BE2C (cell line): Measurements from ENCODE around the gene OR13C2.
"Not testable (repeated sequence)": the region's sequence is repeated elsewhere in the genome, so short reads cannot be mapped to it uniquely, and the experiment has no call there.

Experiments used
- DNase-seq: peaks from one replicate; pipeline ENCODE4 v3.0.0-alpha.2; 2020
- H3K27me3 ChIP-seq: fragments of 250-450 bp; sonication (Bioruptor Pico); 2 replicates; pipeline ENCODE4 v1.5.1; 2020; ENCODE audit warnings: mild to moderate bottlenecking
- H3K36me3 ChIP-seq: fragments of 250-450 bp; sonication (Bioruptor Pico); 2 replicates; pipeline ENCODE4 v1.5.1; 2020; ENCODE audit warnings: mild to moderate bottlenecking
- H3K4me1 ChIP-seq: fragments of 250-450 bp; sonication (Bioruptor Pico); 2 replicates; pipeline ENCODE4 v1.5.1; 2020
- H3K4me3 ChIP-seq: 2 replicates; pipeline ENCODE4 v1.5.1; 2011; ENCODE audit warnings: low read depth, low read length
- H3K9me3 ChIP-seq: fragments of 250-450 bp; sonication (Bioruptor Pico); 2 replicates; pipeline ENCODE4 v1.5.1; 2020
- TF ChIP-seq, protein P1 (sequence below): IDR thresholded peaks from 2 replicates; pipeline ENCODE4 v1.5.1; 2012; ENCODE audit warnings: mild to moderate bottlenecking, low read depth, low read length

The OR13C2 gene

GRCh38 chr9:104608336-104608735 lies 2.9 kb upstream of the OR13C2 start:
- H3K4me3 ChIP-seq = no peak overlapping the region
- no peaks in the 10 kb centered on the region for H3K4me1 ChIP-seq
- TF ChIP-seq, protein P1, sequence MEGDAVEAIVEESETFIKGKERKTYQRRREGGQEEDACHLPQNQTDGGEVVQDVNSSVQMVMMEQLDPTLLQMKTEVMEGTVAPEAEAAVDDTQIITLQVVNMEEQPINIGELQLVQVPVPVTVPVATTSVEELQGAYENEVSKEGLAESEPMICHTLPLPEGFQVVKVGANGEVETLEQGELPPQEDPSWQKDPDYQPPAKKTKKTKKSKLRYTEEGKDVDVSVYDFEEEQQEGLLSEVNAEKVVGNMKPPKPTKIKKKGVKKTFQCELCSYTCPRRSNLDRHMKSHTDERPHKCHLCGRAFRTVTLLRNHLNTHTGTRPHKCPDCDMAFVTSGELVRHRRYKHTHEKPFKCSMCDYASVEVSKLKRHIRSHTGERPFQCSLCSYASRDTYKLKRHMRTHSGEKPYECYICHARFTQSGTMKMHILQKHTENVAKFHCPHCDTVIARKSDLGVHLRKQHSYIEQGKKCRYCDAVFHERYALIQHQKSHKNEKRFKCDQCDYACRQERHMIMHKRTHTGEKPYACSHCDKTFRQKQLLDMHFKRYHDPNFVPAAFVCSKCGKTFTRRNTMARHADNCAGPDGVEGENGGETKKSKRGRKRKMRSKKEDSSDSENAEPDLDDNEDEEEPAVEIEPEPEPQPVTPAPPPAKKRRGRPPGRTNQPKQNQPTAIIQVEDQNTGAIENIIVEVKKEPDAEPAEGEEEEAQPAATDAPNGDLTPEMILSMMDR = no peak
- no peaks in the 10 kb centered on the region for H3K9me3 ChIP-seq
- H3K27me3 ChIP-seq = no peaks in the 10 kb centered on the region
- H3K36me3 ChIP-seq = no peaks in the 10 kb centered on the region
- DNase-seq = no peak

DNA sequence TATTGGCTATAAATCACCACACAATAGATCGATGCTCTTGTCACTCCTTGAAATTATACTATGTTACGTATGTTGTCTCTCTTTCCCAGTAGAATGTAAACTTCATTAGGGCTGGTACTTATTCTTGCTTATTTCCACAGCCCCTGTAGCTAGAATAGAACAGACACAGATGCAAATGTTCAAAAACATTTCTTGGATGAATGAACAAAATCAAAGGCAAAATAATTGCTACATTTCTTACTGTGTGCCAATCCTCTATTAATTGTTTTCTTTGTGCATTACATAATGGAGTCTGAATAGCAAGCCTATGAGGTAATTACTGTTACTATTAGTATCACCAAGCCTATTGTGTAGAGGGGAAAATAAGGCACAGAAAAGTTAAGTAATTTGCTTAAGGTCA lies 725 bp upstream of the OR13C2 start:
- Histone ChIP-seq H3K4me1 (no peaks in the 10 kb centered on the region), H3K36me3 (no peaks in the 10 kb centered on the region), H3K4me3 (no peak overlapping the region), H3K27me3 (no peaks in the 10 kb centered on the region), H3K9me3 (no peaks in the 10 kb centered on the region)
- TF ChIP-seq, protein P1 = no peak
- no peak for DNase-seq

GRCh38 chr9:104604801-104605200 lies 626 bp downstream of the OR13C2 start:
- TF ChIP-seq, protein P1 = no peak
- H3K36me3 ChIP-seq = no peaks in the 10 kb centered on the region
- H3K4me3 ChIP-seq = no peak overlapping the region
- no peaks in the 10 kb centered on the region for H3K4me1 ChIP-seq
- no peaks in the 10 kb centered on the region for H3K9me3 ChIP-seq
- no peaks in the 10 kb centered on the region for H3K27me3 ChIP-seq
- no peak for DNase-seq

DNA sequence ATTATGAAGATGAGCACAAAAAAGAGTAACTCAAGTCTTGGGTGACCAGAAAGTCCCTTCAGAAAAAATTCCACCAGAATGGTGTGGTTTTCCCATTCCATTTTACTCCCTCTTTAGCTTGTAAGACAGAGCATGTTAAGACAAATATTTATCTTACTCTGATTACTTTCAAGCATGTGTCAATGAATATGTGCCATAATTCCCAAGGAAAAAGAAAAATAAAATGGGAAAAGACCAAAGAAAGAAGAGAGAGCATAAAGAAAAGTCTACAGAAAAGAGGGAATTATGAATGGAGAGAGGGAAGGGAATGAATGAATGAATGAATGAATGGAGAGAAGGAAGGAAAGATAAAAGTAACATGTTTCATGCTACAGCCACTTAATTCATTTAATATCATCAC lies 6.1 kb downstream of the OR13C2 start, which contains the start of gene OR13C5:
Gene OR13C5 (minus strand): TSS at position 101 of the 400 bp plus-strand sequence. CDS start 0 bp downstream, at position 101.
- not testable (repeated sequence) for DNase-seq, H3K27me3 ChIP-seq, H3K9me3 ChIP-seq, H3K4me3 ChIP-seq, H3K36me3 ChIP-seq, H3K4me1 ChIP-seq

DNA sequence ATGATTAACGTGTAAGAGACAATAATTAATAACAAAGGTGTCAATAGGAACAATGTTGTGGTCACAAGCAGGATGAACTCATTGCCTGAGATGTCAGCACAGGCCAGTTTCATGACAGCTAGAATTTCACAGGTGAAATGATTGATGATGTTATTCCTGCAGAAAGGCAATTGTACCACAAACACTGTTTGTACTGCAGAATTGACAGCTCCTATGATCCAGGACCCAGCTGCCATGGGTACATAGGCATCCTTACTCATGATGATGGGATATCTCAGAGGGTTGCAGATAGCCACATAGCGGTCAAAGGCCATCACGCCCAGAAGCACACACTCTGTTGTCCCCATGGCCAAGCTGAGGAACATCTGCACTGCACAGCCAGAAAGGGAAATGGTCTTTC lies 6.7 kb downstream of the OR13C2 start:
- H3K4me3 ChIP-seq, H3K27me3 ChIP-seq, DNase-seq, H3K36me3 ChIP-seq, H3K9me3 ChIP-seq, H3K4me1 ChIP-seq: not testable (repeated sequence)

DNA sequence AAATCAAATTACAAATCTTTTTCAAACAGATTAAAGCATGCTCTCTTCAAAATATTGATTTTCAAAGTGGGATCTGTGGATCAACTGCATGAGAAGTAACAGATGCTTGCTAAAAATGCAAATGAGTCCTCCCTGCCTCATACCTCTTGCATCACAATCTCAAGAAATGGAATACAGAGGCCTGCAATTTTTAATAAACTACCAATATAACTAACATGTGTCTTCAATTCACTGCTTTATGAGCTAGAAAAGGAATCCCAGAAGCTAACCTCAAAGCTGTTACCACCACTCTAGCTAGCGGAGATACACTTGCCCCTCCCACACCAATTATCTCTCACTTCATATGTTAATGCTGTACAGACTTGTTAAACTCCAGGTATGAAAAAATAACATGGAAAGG lies 15.8 kb downstream of the OR13C2 start:
- DNase-seq = no peak
- H3K4me3 ChIP-seq = no peak overlapping the region
- H3K36me3 ChIP-seq = no peaks in the 10 kb centered on the region
- TF ChIP-seq, protein P1 = no peak
- no peaks in the 10 kb centered on the region for H3K4me1 ChIP-seq
- no peaks in the 10 kb centered on the region for H3K27me3 ChIP-seq
- H3K9me3 ChIP-seq = no peaks in the 10 kb centered on the region

GRCh38 chr9:104586496-104587180 lies 18.8 kb downstream of the OR13C2 start:
- H3K36me3 ChIP-seq = no peaks in the 10 kb centered on the region
- DNase-seq = no peak
- no peaks in the 10 kb centered on the region for H3K9me3 ChIP-seq
- TF ChIP-seq, protein P1 = no peak
- no peaks in the 10 kb centered on the region for H3K27me3 ChIP-seq
- no peaks in the 10 kb centered on the region for H3K4me1 ChIP-seq
- H3K4me3 ChIP-seq = no peak overlapping the region
